HepG2 (cell line): ENCODE data around the gene RUNX2. TPM values are rescaled to one million over a fixed set of nuclear protein-coding genes. Genes with fewer than 3 reads are reported as not detected.

ENCODE experiments used
- ATAC-seq: fragments of 200-7000 bp; cut with Tn5 transposase; 3 replicates; pipeline ENCODE4 v1.9.1; 2020; ENCODE audit warnings: mild to moderate bottlenecking, moderate library complexity
- BruUV-seq: library from RNA; stranded (reverse); fragments of 400-500 nt; replicated peaks from 2 replicates; lab custom pipeline; 2021; lab: Mats Ljungman, UMichigan
- CTCF ChIA-PET: fragments of 300-600 bp; formaldehyde crosslinking; extraction: SDS; loops from one replicate; lab custom pipeline; 2021; ENCODE audit warnings: low total read pairs, inconsistent platforms, low intra/inter-chr PET ratio; lab: Yijun Ruan, JAX
- POLR2A ChIA-PET: fragments of 350-600 bp; sonication (Branson Sonifier 250); formaldehyde crosslinking; loops from one replicate; lab custom pipeline; 2020; ENCODE audit warnings: antibody characterized with exemption, inconsistent platforms; lab: Yijun Ruan, JAX
- DNase-seq: peaks from one replicate; pipeline ENCODE4 v3.0.0-alpha.2; 2015; ENCODE audit warnings: low spot score
- FAIRE-seq: peaks from 3 replicates; lab custom pipeline; 2011; peaks lifted over from hg19 to GRCh38; lab: Jason Lieb, UNC
- H2AFZ ChIP-seq: one replicate; pipeline ENCODE4 v1.6.1; 2011; ENCODE audit warnings: low read length, inconsistent platforms
- H3K27ac ChIP-seq: fragments of 300-600 bp; 3 replicates; pipeline ENCODE4 v1.8.0; 2011; ENCODE audit warnings: mixed run types, mild to moderate bottlenecking, mixed read lengths, low read length, inconsistent platforms; ENCODE audit not compliant: insufficient read depth; ENCODE audit errors: extremely low read length
- H3K27me3 ChIP-seq, 2 experiments: fragments of 200-600 bp in 1 of 2; 2 replicates in 1 of 2; 3 replicates in 1 of 2; pipeline versions ENCODE4 v1.6.0 to v1.8.0; 2011; ENCODE audit warnings: low read length in 2 of 2, mild to moderate bottlenecking in 2 of 2, moderate library complexity in 2 of 2, inconsistent platforms in 1 of 2; ENCODE audit not compliant: insufficient read depth in 2 of 2, control insufficient read depth in 1 of 2
- H3K36me3 ChIP-seq, 2 experiments: fragments of 200-600 bp in 1 of 2; replicated peaks in 1 of 2; 2 replicates in 1 of 2; 3 replicates in 1 of 2; pipeline versions ENCODE4 v1.5.1 to v1.8.0; 2011; ENCODE audit warnings: low read length in 2 of 2, inconsistent platforms in 1 of 2; ENCODE audit not compliant: insufficient read depth in 2 of 2, control insufficient read depth in 1 of 2
- H3K4me1 ChIP-seq: 2 replicates; pipeline ENCODE4 v1.5.1; 2012; ENCODE audit warnings: low read length, inconsistent platforms; ENCODE audit not compliant: insufficient read depth
- H3K4me2 ChIP-seq: 2 replicates; pipeline ENCODE4 v1.6.0; 2011; ENCODE audit warnings: low read depth, low read length, inconsistent platforms
- H3K4me3 ChIP-seq, 3 experiments: fragments of 200-600 bp in 1 of 3; sonication (generic), shearing (Covaris generic) in 1 of 3; replicated peaks in 1 of 3; 2 replicates each; pipeline ENCODE4 v1.5.1; 2011 to 2016; ENCODE audit warnings: low read length in 3 of 3, inconsistent platforms in 2 of 3, low read depth in 2 of 3, mild to moderate bottlenecking in 2 of 3, control low read depth in 1 of 3, mixed read lengths in 1 of 3; ENCODE audit not compliant: insufficient read depth in 1 of 3
- H3K79me2 ChIP-seq: one replicate; pipeline ENCODE4 v1.6.1; 2011; ENCODE audit warnings: low read length, inconsistent platforms; ENCODE audit not compliant: insufficient read depth
- H3K9ac ChIP-seq: 2 replicates; pipeline ENCODE4 v1.6.0; 2011; ENCODE audit warnings: mild to moderate bottlenecking, low read depth, low read length, inconsistent platforms; ENCODE audit not compliant: insufficient read depth
- H3K9me3 ChIP-seq: 2 replicates; pipeline ENCODE4 v1.5.1; 2012; ENCODE audit warnings: mild to moderate bottlenecking, low read length
- H4K20me1 ChIP-seq: 2 replicates; pipeline ENCODE4 v1.6.0; 2011; ENCODE audit warnings: inconsistent platforms, mild to moderate bottlenecking, low read length, moderate library complexity; ENCODE audit not compliant: insufficient read depth
- ATF7 ChIP-seq, 2 experiments: fragments of 450-650 bp in 1 of 2; sonication (generic) in 1 of 2; formaldehyde crosslinking in 1 of 2; IDR thresholded peaks; 2 replicates each; pipeline versions ENCODE4 v1.4.0 to v1.6.1; 2016 to 2020; ENCODE audit warnings: antibody characterized with exemption in 1 of 2, mild to moderate bottlenecking in 1 of 2, missing genetic modification reagents in 1 of 2
- ATF7-NPFF ChIP-seq: sonication (generic); formaldehyde crosslinking; IDR thresholded peaks from 2 replicates; pipeline ENCODE4 v1.8.1; 2023; ENCODE audit warnings: mild to moderate bottlenecking, low read depth, missing genetic modification reagents, moderate library complexity
- ELF1 ChIP-seq: sonication (generic); formaldehyde crosslinking; IDR thresholded peaks from 2 replicates; pipeline ENCODE4 v1.4.0; 2020; ENCODE audit warnings: missing genetic modification reagents
- GATAD2A ChIP-seq: IDR thresholded peaks from 2 replicates; pipeline ENCODE4 v1.6.1; 2016
- GTF2F1 ChIP-seq: fragments of 150-350 bp; IDR thresholded peaks from 2 replicates; pipeline ENCODE4 v1.6.1; 2014; ENCODE audit warnings: low read length
- KLF11 ChIP-seq: IDR thresholded peaks from 2 replicates; pipeline ENCODE4 v1.6.1; 2016; ENCODE audit warnings: missing compliant biosample characterization
- KLF6 ChIP-seq: IDR thresholded peaks from 2 replicates; pipeline ENCODE4 v1.8.0; 2016; ENCODE audit warnings: missing biosample characterization, missing genetic modification reagents
- KMT2B ChIP-seq: IDR thresholded peaks from 2 replicates; pipeline ENCODE4 v1.6.1; 2016; ENCODE audit warnings: missing genetic modification reagents, missing compliant biosample characterization
- MEIS2 ChIP-seq: sonication (generic); formaldehyde crosslinking; IDR thresholded peaks from 2 replicates; pipeline ENCODE4 v1.9.0; 2021; ENCODE audit warnings: mild to moderate bottlenecking, missing genetic modification reagents
- MTF1 ChIP-seq: sonication (generic); formaldehyde crosslinking; IDR thresholded peaks from 2 replicates; pipeline ENCODE4 v1.5.0; 2020; ENCODE audit warnings: missing genetic modification reagents
- PAF1 ChIP-seq: IDR thresholded peaks from 2 replicates; pipeline ENCODE4 v1.6.1; 2016; ENCODE audit warnings: missing genetic modification reagents, missing compliant biosample characterization
- POGZ ChIP-seq: sonication (generic); formaldehyde crosslinking; IDR thresholded peaks from 2 replicates; pipeline ENCODE4 v1.4.0; 2020; ENCODE audit warnings: mild to moderate bottlenecking, missing genetic modification reagents
- RXRB ChIP-seq: IDR thresholded peaks from 2 replicates; pipeline ENCODE4 v1.6.1; 2016; ENCODE audit warnings: borderline replicate concordance, missing genetic modification reagents, missing compliant biosample characterization
- TEAD2 ChIP-seq: sonication (generic); formaldehyde crosslinking; IDR thresholded peaks from 2 replicates; pipeline ENCODE4 v1.9.0; 2021; ENCODE audit warnings: missing genetic modification reagents
- ZNF468 ChIP-seq: sonication (generic); formaldehyde crosslinking; IDR thresholded peaks from 2 replicates; pipeline ENCODE4 v1.8.0; 2022; ENCODE audit warnings: mild to moderate bottlenecking, moderate library complexity, missing genetic modification reagents
- ZNF577 ChIP-seq: sonication (generic); formaldehyde crosslinking; IDR thresholded peaks from 2 replicates; pipeline ENCODE4 v1.4.0; 2020; ENCODE audit warnings: mild to moderate bottlenecking, low read depth, missing genetic modification reagents, borderline replicate concordance
- ZNF614 ChIP-seq: IDR thresholded peaks from 2 replicates; pipeline ENCODE4 v1.6.1; 2018; ENCODE audit warnings: missing biosample characterization, missing genetic modification reagents, inconsistent platforms, borderline replicate concordance
- WGBS: methylation state at CpG from one replicate; pipeline ENCODE4 v1.1.6; 2017; ENCODE audit warnings: low lambda C conversion rate; 5-methylcytosine and 5-hydroxymethylcytosine counted together
- in situ Hi-C: cut with HindIII; loops from 2 replicates; pipeline ENCODE4 v1.10.0; 2017; ENCODE audit warnings: low pct_unique_long_range_greater_than_20kb; ENCODE audit not compliant: extremely low pct_ligation_motif_present
- intact Hi-C: fragments of 100-400 bp; cut with micrococcal nuclease; formaldehyde crosslinking; loops from one replicate; pipeline ENCODE4 v1.10.0; 2022; ENCODE audit not compliant: unreplicated experiment
- polyA plus RNA-seq, 8 experiments: library from polyadenylated mRNA; depleted of rRNA in 3 of 8; stranded (reverse) in 7 of 8; unstranded in 1 of 8; fragments of >200 nt; fragmentation: Illumina TruSeq in 4 of 8; extraction: Trizol in 4 of 8; gene quantifications; 2 replicates each; pipeline versions ENCODE4 v1.2.1 to v1.2.3, GENCODE V29; 2011 to 2016; ENCODE audit warnings: low read depth in 4 of 8, missing spikeins in 1 of 8, mixed read lengths in 1 of 8; ENCODE audit not compliant: insufficient read depth in 1 of 8
- total RNA-seq, 5 experiments: library from RNA; depleted of rRNA; stranded (reverse); fragments of >200 nt; fragmentation: Illumina TruSeq; extraction: Trizol; gene quantifications; 2 replicates each; pipeline ENCODE4 v1.2.3, GENCODE V29; 2016; ENCODE audit warnings: low read depth in 1 of 5
- TF ChIP-seq, protein P1 (sequence below): sonication (generic); formaldehyde crosslinking; IDR thresholded peaks from 2 replicates; pipeline ENCODE4 v1.4.0; 2020; ENCODE audit warnings: mild to moderate bottlenecking, low read depth, missing genetic modification reagents
- TF ChIP-seq, protein P2 (sequence below): sonication (generic); formaldehyde crosslinking; IDR thresholded peaks from 2 replicates; pipeline ENCODE4 v1.5.0; 2020; ENCODE audit warnings: mild to moderate bottlenecking, missing genetic modification reagents, borderline replicate concordance

The RUNX2 gene
- total and polyA plus RNA-seq, 2 of the 13 experiments (the other 11 are each of a cell fraction or from before 2014, with no cell fraction given): not detected

DNA sequence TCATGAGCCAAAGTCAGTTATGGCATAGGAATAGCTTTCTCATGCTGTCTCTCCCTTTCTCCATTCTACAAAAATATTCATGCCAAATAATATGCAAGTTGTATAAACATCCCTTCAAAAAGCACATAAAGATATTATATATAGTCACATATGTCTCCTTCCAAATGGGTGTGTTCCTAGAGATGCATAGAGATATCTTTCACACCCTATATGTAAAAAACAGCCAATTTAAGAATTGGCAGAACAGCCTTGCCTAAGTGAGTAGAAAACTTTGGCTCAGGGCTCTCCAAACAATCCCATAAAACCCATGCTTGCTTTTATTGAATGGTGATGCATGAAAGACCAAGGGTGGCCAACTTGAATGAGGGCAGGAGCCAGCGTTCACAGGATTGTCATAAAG, 324.3 kb downstream of the RUNX2 start:
- intact Hi-C loops (no loop called here), in situ Hi-C loops (no loop called here)
- H4K20me1 ChIP-seq: no peaks in the 10 kb centered on the region
- H3K9ac ChIP-seq: no peak overlapping the region
- no TSS peak for BruUV-seq
- CTCF ChIA-PET: no interaction called here
- DNase-seq: no peak
- POLR2A ChIA-PET: no interaction called here
- H3K4me2 ChIP-seq: no peak overlapping the region
- H2AFZ ChIP-seq: no peak overlapping the region
- no peaks in the 10 kb centered on the region for H3K79me2 ChIP-seq
- H3K27ac ChIP-seq: no peak overlapping the region
- TF ChIP-seq GATAD2A (CRISPR knock-in tag) (no peak), ZNF468 (CRISPR knock-in tag) (no peak), ELF1 (CRISPR knock-in tag) (no peak), KLF11 (CRISPR knock-in tag) (no peak), GTF2F1 (no peak), ATF7-NPFF (CRISPR knock-in tag) (no peak), ZNF614 (no peak), KLF6 (CRISPR knock-in tag) (no peak), RXRB (CRISPR knock-in tag) (no peak), ATF7 (IDR thresholded peaks at IDR 0.05) (no peak), ATF7 (CRISPR knock-in tag; IDR thresholded peaks at IDR 0.05) (no peak), MEIS2 (CRISPR knock-in tag) (no peak), TEAD2 (no peak), KMT2B (CRISPR knock-in tag) (no peak), MTF1 (no peak), POGZ (CRISPR knock-in tag) (no peak), ZNF577 (no peak), PAF1 (CRISPR knock-in tag) (no peak)
- TF ChIP-seq, protein P1, sequence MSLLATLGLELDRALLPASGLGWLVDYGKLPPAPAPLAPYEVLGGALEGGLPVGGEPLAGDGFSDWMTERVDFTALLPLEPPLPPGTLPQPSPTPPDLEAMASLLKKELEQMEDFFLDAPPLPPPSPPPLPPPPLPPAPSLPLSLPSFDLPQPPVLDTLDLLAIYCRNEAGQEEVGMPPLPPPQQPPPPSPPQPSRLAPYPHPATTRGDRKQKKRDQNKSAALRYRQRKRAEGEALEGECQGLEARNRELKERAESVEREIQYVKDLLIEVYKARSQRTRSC (CRISPR knock-in tag): no peak
- TF ChIP-seq, protein P2, sequence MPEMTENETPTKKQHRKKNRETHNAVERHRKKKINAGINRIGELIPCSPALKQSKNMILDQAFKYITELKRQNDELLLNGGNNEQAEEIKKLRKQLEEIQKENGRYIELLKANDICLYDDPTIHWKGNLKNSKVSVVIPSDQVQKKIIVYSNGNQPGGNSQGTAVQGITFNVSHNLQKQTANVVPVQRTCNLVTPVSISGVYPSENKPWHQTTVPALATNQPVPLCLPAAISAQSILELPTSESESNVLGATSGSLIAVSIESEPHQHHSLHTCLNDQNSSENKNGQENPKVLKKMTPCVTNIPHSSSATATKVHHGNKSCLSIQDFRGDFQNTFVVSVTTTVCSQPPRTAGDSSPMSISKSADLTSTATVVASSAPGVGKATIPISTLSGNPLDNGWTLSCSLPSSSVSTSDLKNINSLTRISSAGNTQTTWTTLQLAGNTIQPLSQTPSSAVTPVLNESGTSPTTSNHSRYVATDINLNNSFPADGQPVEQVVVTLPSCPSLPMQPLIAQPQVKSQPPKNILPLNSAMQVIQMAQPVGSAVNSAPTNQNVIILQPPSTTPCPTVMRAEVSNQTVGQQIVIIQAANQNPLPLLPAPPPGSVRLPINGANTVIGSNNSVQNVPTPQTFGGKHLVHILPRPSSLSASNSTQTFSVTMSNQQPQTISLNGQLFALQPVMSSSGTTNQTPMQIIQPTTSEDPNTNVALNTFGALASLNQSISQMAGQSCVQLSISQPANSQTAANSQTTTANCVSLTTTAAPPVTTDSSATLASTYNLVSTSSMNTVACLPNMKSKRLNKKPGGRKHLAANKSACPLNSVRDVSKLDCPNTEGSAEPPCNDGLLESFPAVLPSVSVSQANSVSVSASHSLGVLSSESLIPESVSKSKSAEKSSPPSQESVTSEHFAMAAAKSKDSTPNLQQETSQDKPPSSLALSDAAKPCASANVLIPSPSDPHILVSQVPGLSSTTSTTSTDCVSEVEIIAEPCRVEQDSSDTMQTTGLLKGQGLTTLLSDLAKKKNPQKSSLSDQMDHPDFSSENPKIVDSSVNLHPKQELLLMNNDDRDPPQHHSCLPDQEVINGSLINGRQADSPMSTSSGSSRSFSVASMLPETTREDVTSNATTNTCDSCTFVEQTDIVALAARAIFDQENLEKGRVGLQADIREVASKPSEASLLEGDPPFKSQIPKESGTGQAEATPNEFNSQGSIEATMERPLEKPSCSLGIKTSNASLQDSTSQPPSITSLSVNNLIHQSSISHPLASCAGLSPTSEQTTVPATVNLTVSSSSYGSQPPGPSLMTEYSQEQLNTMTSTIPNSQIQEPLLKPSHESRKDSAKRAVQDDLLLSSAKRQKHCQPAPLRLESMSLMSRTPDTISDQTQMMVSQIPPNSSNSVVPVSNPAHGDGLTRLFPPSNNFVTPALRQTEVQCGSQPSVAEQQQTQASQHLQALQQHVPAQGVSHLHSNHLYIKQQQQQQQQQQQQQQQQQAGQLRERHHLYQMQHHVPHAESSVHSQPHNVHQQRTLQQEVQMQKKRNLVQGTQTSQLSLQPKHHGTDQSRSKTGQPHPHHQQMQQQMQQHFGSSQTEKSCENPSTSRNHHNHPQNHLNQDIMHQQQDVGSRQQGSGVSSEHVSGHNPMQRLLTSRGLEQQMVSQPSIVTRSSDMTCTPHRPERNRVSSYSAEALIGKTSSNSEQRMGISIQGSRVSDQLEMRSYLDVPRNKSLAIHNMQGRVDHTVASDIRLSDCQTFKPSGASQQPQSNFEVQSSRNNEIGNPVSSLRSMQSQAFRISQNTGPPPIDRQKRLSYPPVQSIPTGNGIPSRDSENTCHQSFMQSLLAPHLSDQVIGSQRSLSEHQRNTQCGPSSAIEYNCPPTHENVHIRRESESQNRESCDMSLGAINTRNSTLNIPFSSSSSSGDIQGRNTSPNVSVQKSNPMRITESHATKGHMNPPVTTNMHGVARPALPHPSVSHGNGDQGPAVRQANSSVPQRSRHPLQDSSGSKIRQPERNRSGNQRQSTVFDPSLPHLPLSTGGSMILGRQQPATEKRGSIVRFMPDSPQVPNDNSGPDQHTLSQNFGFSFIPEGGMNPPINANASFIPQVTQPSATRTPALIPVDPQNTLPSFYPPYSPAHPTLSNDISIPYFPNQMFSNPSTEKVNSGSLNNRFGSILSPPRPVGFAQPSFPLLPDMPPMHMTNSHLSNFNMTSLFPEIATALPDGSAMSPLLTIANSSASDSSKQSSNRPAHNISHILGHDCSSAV (CRISPR knock-in tag): no peak
- TF ChIP-seq, all 625 proteins: peak for 0
- no peak overlapping the region for H3K4me3 ChIP-seq
- FAIRE-seq (no peak), ATAC-seq (no peak)
- 0% methylated on average over 1 of the region's 1 CpG for WGBS
- H3K36me3 ChIP-seq: no peaks in the 10 kb centered on the region
- peaks cover 0 to 32% of the 10 kb centered on the region in 2 experiments; a peak in 2 of 5 replicates for H3K27me3 ChIP-seq
- H3K4me1 ChIP-seq: no peaks in the 10 kb centered on the region
- H3K9me3 ChIP-seq: no peaks in the 10 kb centered on the region
